ENCODE measurements around the gene DIP2B. TPM values are rescaled to one million over a fixed set of nuclear protein-coding genes. Genes with fewer than 3 reads are reported as not detected.

The DIP2B gene
- total and polyA plus RNA-seq, 12 donors: 3.4 to 46.6 (median 25.0) TPM

- Histone ChIP-seq H3K27ac (no peak overlapping the region), H3K27me3 (no peaks in the 10 kb centered on the region), H3K36me3 (replicated peaks in 1 of 2) (peaks cover 0 to 2% of the 10 kb centered on the region in 2 donors), H3K4me1 (replicated peaks in 1 of 2) (peaks cover 4 to 6% of the 10 kb centered on the region in 2 donors), H3K9me3 (replicated peaks in 1 of 3) (no peaks in the 10 kb centered on the region), H3K4me3 (no peak overlapping the region)
- WGBS, 4 donors: 70 to 88% (median 76%) methylated on average over 1 of the region's 1 CpG
- TF ChIP-seq POLR2A (IDR thresholded peaks at IDR 0.05) (no peak), CTCF (IDR thresholded peaks at IDR 0.05) (no peak)
- DNase-seq: no peak
- intact Hi-C loops (cut with DNase I): no loop called here
These were observed 160.8 kb downstream of the DIP2B start for GRCh38 chr12:50665609-50666008.

GRCh38 chr12:50666023-50666422 lies 161.2 kb downstream of the DIP2B start:
- intact Hi-C loops (cut with DNase I): no loop called here
- TF ChIP-seq CTCF (IDR thresholded peaks at IDR 0.05): no peak
- no peak for TF ChIP-seq POLR2A (IDR thresholded peaks at IDR 0.05)
- H3K36me3 ChIP-seq (replicated peaks in 1 of 2): no peaks in the 10 kb centered on the region
- no peaks in the 10 kb centered on the region for H3K27me3 ChIP-seq
- no peak overlapping the region for H3K27ac ChIP-seq
- no peak overlapping the region for H3K4me3 ChIP-seq
- H3K4me1 ChIP-seq (replicated peaks in 1 of 2): peaks cover 4 to 6% of the 10 kb centered on the region in 2 donors
- DNase-seq: no peak
- H3K9me3 ChIP-seq (replicated peaks in 1 of 3): no peaks in the 10 kb centered on the region
- WGBS, 4 donors: 88 to 100% (median 96%) methylated on average over 1 of the region's 1 CpG

GRCh38 chr12:50672158-50672557 lies 167.4 kb downstream of the DIP2B start:
- H3K9me3 ChIP-seq (replicated peaks in 1 of 3): no peaks in the 10 kb centered on the region
- WGBS, 4 donors: 81 to 91% (median 90%) methylated on average over 3 of the region's 3 CpGs
- peaks cover 0 to 32% of the 10 kb centered on the region in 2 donors for H3K36me3 ChIP-seq (replicated peaks in 1 of 2)
- intact Hi-C loops (cut with DNase I): no loop called here
- H3K27me3 ChIP-seq: no peaks in the 10 kb centered on the region
- no peak for TF ChIP-seq POLR2A (IDR thresholded peaks at IDR 0.05)
- TF ChIP-seq CTCF (IDR thresholded peaks at IDR 0.05): no peak
- no peak overlapping the region for H3K27ac ChIP-seq
- H3K4me3 ChIP-seq: no peak overlapping the region
- no peaks in the 10 kb centered on the region for H3K4me1 ChIP-seq (replicated peaks in 1 of 2)
- DNase-seq: no peak

GRCh38 chr12:50676756-50677155 lies 172.0 kb downstream of the DIP2B start:
- H3K4me1 ChIP-seq (replicated peaks in 1 of 2): no peaks in the 10 kb centered on the region
- DNase-seq: no peak
- intact Hi-C loops (cut with DNase I): no loop called here
- WGBS, 4 donors: 90 to 95% (median 93%) methylated on average over 4 of the region's 4 CpGs
- H3K27ac ChIP-seq: no peak overlapping the region
- H3K9me3 ChIP-seq (replicated peaks in 1 of 3): no peaks in the 10 kb centered on the region
- H3K27me3 ChIP-seq: no peaks in the 10 kb centered on the region
- peaks cover 0 to 25% of the 10 kb centered on the region in 2 donors for H3K36me3 ChIP-seq (replicated peaks in 1 of 2)
- H3K4me3 ChIP-seq: no peak overlapping the region
- TF ChIP-seq POLR2A (IDR thresholded peaks at IDR 0.05) (no peak), CTCF (IDR thresholded peaks at IDR 0.05) (no peak)

Data from adrenal gland (tissue), 12 donors.